Panc1 (cell line): ENCODE data around the gene KRTCAP3.

Source experiments
- CTCF ChIP-seq: fragments of 450-650 bp; IDR thresholded peaks from 2 replicates; pipeline ENCODE4 v1.5.1; 2017; ENCODE audit warnings: mild to moderate bottlenecking
- POLR2AphosphoS5 ChIP-seq: IDR thresholded peaks from 2 replicates; pipeline ENCODE4 v1.6.1; 2012; ENCODE audit warnings: mild to moderate bottlenecking, low read depth, low read length, moderate library complexity
- SIN3A ChIP-seq: IDR thresholded peaks from 2 replicates; pipeline ENCODE4 v1.6.1; 2012; ENCODE audit warnings: low read depth, mild to moderate bottlenecking, low read length, moderate library complexity, borderline replicate concordance; ENCODE audit not compliant: insufficient read depth

DNA sequence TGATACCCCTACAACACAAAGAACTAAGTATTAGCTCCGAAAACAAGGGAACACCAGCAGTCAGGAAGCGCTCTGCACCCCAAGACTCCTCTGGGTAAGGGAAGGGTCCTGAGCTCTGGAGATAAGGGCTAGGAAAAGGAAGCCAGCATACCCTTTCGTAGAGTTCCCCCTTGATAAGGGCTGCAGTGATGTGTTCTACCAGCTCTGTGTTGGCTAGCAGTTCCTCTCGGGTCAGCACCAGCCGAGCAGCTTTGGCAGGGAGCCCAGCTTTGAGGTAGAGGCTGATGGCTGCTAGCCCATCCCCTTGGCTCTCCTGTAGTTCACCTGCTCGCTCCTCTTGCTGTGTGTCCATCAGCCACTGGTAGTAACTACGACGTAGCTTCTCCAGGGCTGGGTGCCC lies 18.9 kb downstream of the KRTCAP3 start:
- no peak for TF ChIP-seq CTCF
- TF ChIP-seq POLR2AphosphoS5: no peak
- TF ChIP-seq SIN3A: no peak
